GM19463 (cell line): Measurements from ENCODE around the gene CTIF.

Experiments used
- ATAC-seq: cut with Tn5 transposase; IDR thresholded peaks from one replicate; pipeline ENCODE4 v1.9.1; 2021; ENCODE audit warnings: mild to moderate bottlenecking, moderate library complexity; ENCODE audit not compliant: unreplicated experiment

The CTIF gene

GRCh38 chr18:48550101-48550729 lies 11.4 kb downstream of the CTIF start:
- no peak for ATAC-seq

- ATAC-seq: no peak
These were observed 12.3 kb downstream of the CTIF start for GRCh38 chr18:48551100-48551499.

GRCh38 chr18:48552130-48552529 lies 13.3 kb downstream of the CTIF start:
- no peak for ATAC-seq

GRCh38 chr18:48553236-48553635 lies 14.4 kb downstream of the CTIF start:
- ATAC-seq: no peak

- no peak for ATAC-seq
These were observed 16.0 kb downstream of the CTIF start for GRCh38 chr18:48554610-48555400.

GRCh38 chr18:48555465-48555995 lies 16.7 kb downstream of the CTIF start:
- no peak for ATAC-seq

GRCh38 chr18:48557640-48558174 lies 18.9 kb downstream of the CTIF start:
- no peak for ATAC-seq

- ATAC-seq: no peak
These were observed 19.4 kb downstream of the CTIF start for GRCh38 chr18:48558248-48558647.

- ATAC-seq: no peak
These were observed 21.7 kb downstream of the CTIF start for GRCh38 chr18:48560491-48560890.

- no peak for ATAC-seq
These were observed 23.2 kb downstream of the CTIF start for GRCh38 chr18:48562075-48562474.

GRCh38 chr18:48563027-48563426 lies 24.2 kb downstream of the CTIF start:
- ATAC-seq: no peak

GRCh38 chr18:48564139-48564538 lies 25.3 kb downstream of the CTIF start:
- no peak for ATAC-seq

GRCh38 chr18:48565105-48565504 lies 26.3 kb downstream of the CTIF start:
- ATAC-seq: no peak

- ATAC-seq: no peak
These were observed 27.8 kb downstream of the CTIF start for GRCh38 chr18:48566589-48566988.

- no peak for ATAC-seq
These were observed 28.6 kb downstream of the CTIF start for GRCh38 chr18:48567388-48567787.

GRCh38 chr18:48569139-48569914 lies 30.5 kb downstream of the CTIF start:
- no peak for ATAC-seq

- no peak for ATAC-seq
These were observed 31.1 kb downstream of the CTIF start for GRCh38 chr18:48569915-48570264.

- no peak for ATAC-seq
These were observed 31.5 kb downstream of the CTIF start for GRCh38 chr18:48570313-48570712.

GRCh38 chr18:48571639-48572384 lies 33.0 kb downstream of the CTIF start:
- no peak for ATAC-seq

- ATAC-seq: no peak
These were observed 33.7 kb downstream of the CTIF start for GRCh38 chr18:48572402-48573126.
